ENCODE results near the gene EXD3.

DNA sequence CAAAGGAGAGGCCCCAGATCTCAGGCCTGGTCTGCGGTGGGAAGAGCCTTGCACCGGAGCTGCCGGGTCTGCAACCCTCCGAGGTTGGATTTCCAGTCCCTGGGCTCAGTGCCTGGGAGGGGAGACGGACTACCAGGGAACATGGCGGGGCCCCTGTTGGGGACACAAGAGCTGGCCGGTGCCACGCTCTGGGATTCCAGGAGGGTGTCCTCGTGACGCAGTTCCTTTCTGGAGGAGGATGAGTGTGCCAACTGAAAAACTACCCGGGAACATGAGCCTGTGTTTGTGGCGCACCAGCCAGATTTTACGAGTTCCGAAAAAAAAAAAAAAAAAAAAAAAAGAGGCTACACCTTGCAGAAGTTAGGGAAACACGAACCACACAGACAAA lies 129.9 kb downstream of the EXD3 start:
- TF ChIP-seq CTCF (IDR thresholded peaks at IDR 0.05) (no peak), POLR2A (IDR thresholded peaks at IDR 0.05) (no peak)
